NCI-H1417 (cell line): Measurements from ENCODE around the gene LAX1.
A peak's percentile ranks its signal among the peaks of the same experiment; 100 is the strongest.
"Not testable (repeated sequence)": the region's sequence is repeated elsewhere in the genome, so short reads cannot be mapped to it uniquely, and the experiment has no call there.

ENCODE experiments used
- DNase-seq, 3 experiments: peaks; one replicate each; lab custom pipeline; 2025; lab: John Stamatoyannopoulos, UW

Gene LAX1

GRCh38 chr1:203765029-203765837 lies at the start of gene LAX1:
TSS of gene LAX1 (plus strand) at chr1:203765183. CDS start at chr1:203765566, 383 bp downstream.
- no peak for DNase-seq

GRCh38 chr1:203717120-203717519 lies 47.9 kb upstream of the LAX1 start:
- no peak for DNase-seq

GRCh38 chr1:203720242-203720641 lies 44.7 kb upstream of the LAX1 start:
- DNase-seq = peak in 2 of 3 experiments; percentile 13 to 55

GRCh38 chr1:203722909-203723308 lies 42.1 kb upstream of the LAX1 start:
- no peak for DNase-seq

- DNase-seq = no peak
These were observed 38.5 kb upstream of the LAX1 start for GRCh38 chr1:203726417-203726867.

- DNase-seq = no peak
These were observed 31.7 kb upstream of the LAX1 start for GRCh38 chr1:203733009-203733863.

GRCh38 chr1:203742436-203742835 lies 22.5 kb upstream of the LAX1 start:
- no peak for DNase-seq

- no peak for DNase-seq
These were observed 21.9 kb upstream of the LAX1 start for GRCh38 chr1:203743091-203743571.

GRCh38 chr1:203744075-203744972 lies 20.7 kb upstream of the LAX1 start:
- no peak for DNase-seq

GRCh38 chr1:203746281-203746680 lies 18.7 kb upstream of the LAX1 start:
- no peak for DNase-seq

GRCh38 chr1:203751051-203751450 lies 13.9 kb upstream of the LAX1 start:
- no peak for DNase-seq

GRCh38 chr1:203751618-203752361 lies 13.2 kb upstream of the LAX1 start:
- not testable (repeated sequence) for DNase-seq

- DNase-seq = no peak
These were observed 10.5 kb upstream of the LAX1 start for GRCh38 chr1:203754455-203754864.

GRCh38 chr1:203756036-203756435 lies 8.9 kb upstream of the LAX1 start:
- no peak for DNase-seq

GRCh38 chr1:203758749-203759148 lies 6.2 kb upstream of the LAX1 start:
- DNase-seq = not testable (repeated sequence)

- DNase-seq = no peak
These were observed 4.5 kb upstream of the LAX1 start for GRCh38 chr1:203760506-203760905.

GRCh38 chr1:203761958-203762357 lies 3.0 kb upstream of the LAX1 start:
- DNase-seq = not testable (repeated sequence)

GRCh38 chr1:203763505-203763904 lies 1.5 kb upstream of the LAX1 start:
- no peak for DNase-seq

GRCh38 chr1:203764105-203765028 lies 616 bp upstream of the LAX1 start:
- DNase-seq = no peak

- no peak for DNase-seq
These were observed 3.3 kb downstream of the LAX1 start for GRCh38 chr1:203768256-203768655.
